ENCODE measurements around the gene ARID1B.

- TF ChIP-seq POLR2A (IDR thresholded peaks at IDR 0.05; ENCODE audit: borderline replicate concordance, extremely low read depth, insufficient read depth, insufficient read length) = no peak
- no peak for TF ChIP-seq POLR2AphosphoS5 (IDR thresholded peaks at IDR 0.05; ENCODE audit: low read depth, low read length)
- no peak for TF ChIP-seq MAX (IDR thresholded peaks at IDR 0.05)
- TF ChIP-seq ZFX (IDR thresholded peaks at IDR 0.05) = no peak
- no peak for TF ChIP-seq ATF3 (IDR thresholded peaks at IDR 0.05)
- no peak for TF ChIP-seq CTCF (IDR thresholded peaks at IDR 0.05 in 2 of 3, conservative IDR thresholded peaks at IDR 0.05 in 1 of 3; ENCODE audit: borderline replicate concordance in 1 of 3, insufficient read depth in 1 of 3, low read depth in 2 of 3, low read length in 2 of 3)
- no peak for TF ChIP-seq SP1 (IDR thresholded peaks at IDR 0.05; ENCODE audit: low read depth)
- TF ChIP-seq SIN3A (IDR thresholded peaks at IDR 0.05; ENCODE audit: low read depth) = no peak
- no peak for TF ChIP-seq ZNF274 (IDR thresholded peaks at IDR 0.05; ENCODE audit: low read depth, low read length)
- no peak for TF ChIP-seq TCF7L2 (IDR thresholded peaks at IDR 0.05; ENCODE audit: borderline replicate concordance, extremely low read depth, insufficient read depth, insufficient read length)
- no peak for TF ChIP-seq CEBPB (IDR thresholded peaks at IDR 0.05; ENCODE audit: low read depth)
- TF ChIP-seq RAD21 (IDR thresholded peaks at IDR 0.05; ENCODE audit: low read depth) = no peak
- TF ChIP-seq ELF1 (IDR thresholded peaks at IDR 0.05; ENCODE audit: borderline replicate concordance, low read depth) = no peak
These were observed 343.5 kb downstream of the ARID1B start for GRCh38 chr6:157120534-157121232.
